DLD1 (cell line): ENCODE results near the gene AFAP1.
"Not testable (repeated sequence)": the region's sequence is repeated elsewhere in the genome, so short reads cannot be mapped to it uniquely, and the experiment has no call there.

Source experiments
- in situ Hi-C: cut with HindIII; loops from 2 replicates; pipeline ENCODE4 v1.10.0; 2017; ENCODE audit warnings: low sequenced_read_pairs

AFAP1 gene

GRCh38 chr4:7950301-7951092 is 10.8 kb upstream of the AFAP1 start:
- in situ Hi-C loops, result no loop called here

GRCh38 chr4:7949759-7950158 is 10.1 kb upstream of the AFAP1 start:
- in situ Hi-C loops, result no loop called here

DNA sequence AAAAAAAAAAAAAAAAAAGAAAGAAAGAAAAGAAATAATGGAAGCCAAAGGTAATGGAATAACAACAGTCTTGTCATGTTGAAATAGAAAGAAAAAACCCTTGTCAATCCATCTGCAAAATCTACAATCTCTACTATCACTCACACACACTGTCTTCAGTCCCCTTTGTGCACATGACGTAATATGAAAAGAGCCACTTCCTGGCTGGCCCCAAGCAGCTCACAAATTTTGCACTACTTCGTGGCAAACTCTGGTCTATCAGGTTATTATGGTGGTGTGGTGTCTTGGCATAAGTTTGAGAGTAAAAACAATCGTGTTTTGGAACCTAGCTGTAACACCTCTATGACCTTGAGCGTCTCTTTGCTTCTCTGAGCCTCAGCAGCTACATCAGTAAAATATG is 8.3 kb upstream of the AFAP1 start:
- in situ Hi-C loops, result no loop called here

- in situ Hi-C loops, result no loop called here
Observed at GRCh38 chr4:7945709-7946380, 6.2 kb upstream of the AFAP1 start.

GRCh38 chr4:7944599-7945220 is 5.0 kb upstream of the AFAP1 start:
- in situ Hi-C loops, result no loop called here

GRCh38 chr4:7943688-7944087 is 4.0 kb upstream of the AFAP1 start:
- in situ Hi-C loops, result not testable (repeated sequence)

- in situ Hi-C loops, result no loop called here
Observed at GRCh38 chr4:7943211-7943610, 3.5 kb upstream of the AFAP1 start.

- in situ Hi-C loops, result no loop called here
Observed at GRCh38 chr4:7941965-7942496, 2.4 kb upstream of the AFAP1 start.

DNA sequence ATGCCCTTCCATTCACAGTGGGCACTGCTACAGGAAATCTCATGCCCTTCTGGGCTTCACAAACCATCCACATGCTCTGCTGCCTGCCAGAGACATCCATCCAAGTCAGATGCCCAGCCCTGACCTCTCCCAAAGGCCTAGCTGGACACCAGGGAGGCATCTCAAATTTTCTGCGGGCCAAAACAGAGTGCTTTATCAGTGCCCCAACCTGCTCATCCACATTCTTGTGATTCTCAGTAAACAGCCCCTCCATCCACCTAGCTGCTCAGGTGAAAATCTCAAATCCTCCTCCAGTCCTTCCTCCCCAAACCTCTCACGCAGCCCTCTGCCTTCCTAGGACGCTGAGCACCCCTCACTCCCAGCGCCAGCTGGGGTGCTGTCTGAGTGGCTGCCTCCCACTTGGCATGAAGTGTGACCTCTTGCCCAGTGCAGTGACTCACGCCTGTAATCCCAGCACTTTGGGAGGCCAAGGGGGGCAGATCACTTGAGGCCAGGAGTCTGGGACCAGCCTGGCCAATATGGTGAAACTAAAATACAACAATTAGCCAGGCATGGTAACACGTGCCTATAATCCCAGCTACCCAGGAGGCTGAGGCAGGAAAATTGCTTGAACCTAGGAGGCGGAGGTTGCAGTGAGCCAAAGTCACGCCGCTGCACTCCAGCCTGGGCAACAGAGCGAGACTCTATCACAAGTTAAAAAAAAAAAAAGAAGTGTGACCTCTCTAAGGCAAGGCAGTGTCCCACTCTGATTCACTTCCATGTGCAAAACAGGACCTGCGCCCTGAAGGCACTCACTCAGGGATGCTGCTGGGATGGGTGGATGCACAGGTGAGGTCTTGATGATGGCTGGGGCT is 1.7 kb upstream of the AFAP1 start:
- in situ Hi-C loops, result no loop called here

GRCh38 chr4:7938609-7939376 is 868 bp downstream of the AFAP1 start:
- in situ Hi-C loops, result no loop called here

DNA sequence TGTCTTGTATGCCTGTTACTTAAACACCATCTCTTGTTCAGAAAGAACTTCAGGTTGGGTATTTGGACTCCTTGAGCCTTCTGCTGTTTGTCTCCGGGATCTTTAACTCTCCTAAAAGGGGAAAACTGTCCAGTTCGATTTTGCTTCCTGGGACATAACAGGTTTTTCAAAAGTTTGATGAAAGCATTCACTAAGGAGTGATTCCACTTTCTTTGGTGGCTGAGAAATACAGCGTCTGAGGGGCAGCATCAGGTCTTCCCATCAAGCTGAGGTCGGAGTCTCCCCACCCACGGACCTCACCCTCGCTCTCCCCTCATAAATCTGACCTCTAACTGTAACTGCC is 1.4 kb downstream of the AFAP1 start:
- in situ Hi-C loops, result no loop called here

DNA sequence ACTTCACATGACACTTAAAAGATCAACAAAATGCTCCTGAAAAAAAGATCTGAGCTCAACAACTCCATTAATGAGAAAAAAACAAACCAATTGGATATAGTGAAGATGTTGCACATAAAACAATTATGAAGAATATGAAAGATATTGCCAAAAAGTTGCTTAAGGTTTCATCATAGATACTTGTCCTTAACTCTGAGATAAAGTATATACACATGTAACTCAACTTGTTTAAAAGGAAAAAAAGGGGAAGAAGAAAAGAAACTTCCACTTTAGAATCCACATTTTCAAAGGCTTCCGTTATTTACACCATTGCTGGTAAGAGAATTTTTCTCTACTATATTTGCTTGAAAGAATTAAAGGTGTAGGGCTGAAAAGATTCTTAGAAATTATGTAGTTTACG is 2.7 kb downstream of the AFAP1 start:
- in situ Hi-C loops, result no loop called here

GRCh38 chr4:7933651-7934510 is 5.8 kb downstream of the AFAP1 start:
- in situ Hi-C loops, result no loop called here

- in situ Hi-C loops, result no loop called here
Observed at GRCh38 chr4:7932287-7932686, 7.4 kb downstream of the AFAP1 start.

GRCh38 chr4:7929118-7929951 is 10.3 kb downstream of the AFAP1 start:
- in situ Hi-C loops, result no loop called here

DNA sequence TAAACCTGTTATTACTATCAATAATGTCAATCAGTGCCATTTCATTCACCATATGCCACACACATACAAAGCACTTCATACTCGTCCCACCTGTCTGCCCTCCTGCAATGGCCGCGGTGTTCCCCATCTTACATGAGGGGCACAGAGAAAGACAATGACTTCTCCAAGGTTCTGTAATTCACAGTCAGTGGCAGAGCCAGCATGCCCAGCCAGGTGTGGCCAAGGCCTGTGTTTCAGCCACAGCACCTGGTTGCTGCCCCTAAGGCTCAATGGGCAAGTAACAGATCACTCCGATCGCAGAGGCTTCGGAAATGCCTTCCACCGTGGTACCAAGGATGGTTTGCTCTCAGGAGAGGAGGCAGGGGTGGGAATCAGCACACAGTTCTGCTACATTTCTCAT is 10.9 kb downstream of the AFAP1 start:
- in situ Hi-C loops, result no loop called here

- in situ Hi-C loops, result no loop called here
Observed at GRCh38 chr4:7926822-7927221, 12.8 kb downstream of the AFAP1 start.

DNA sequence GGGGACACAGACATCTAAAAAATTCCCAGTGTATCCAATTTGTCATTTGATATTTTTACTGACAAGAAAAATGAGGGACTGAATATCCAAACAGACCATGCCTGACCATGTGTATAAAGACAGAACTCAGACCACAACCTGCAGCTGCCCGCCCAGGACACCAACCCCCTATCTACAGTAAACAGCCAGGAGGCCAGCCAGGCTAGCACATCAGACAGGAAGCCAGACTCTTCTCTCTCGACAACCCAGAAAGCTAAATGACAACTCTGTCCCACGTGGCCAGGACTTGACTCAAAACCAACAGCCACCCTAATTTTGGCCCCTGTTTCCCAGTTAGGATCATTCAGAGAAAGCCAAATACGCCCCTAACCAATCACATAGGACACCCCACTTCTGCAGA is 15.1 kb downstream of the AFAP1 start:
- in situ Hi-C loops, result no loop called here
